A549 (cell line): ENCODE data around the gene DPPA3. TPM values are rescaled to one million over a fixed set of nuclear protein-coding genes. Genes with fewer than 3 reads are reported as not detected.

Experiments used
- ATAC-seq, 2 experiments: fragments of 200-7000 bp in 1 of 2; fragments of >200 bp in 1 of 2; cut with Nextera tagmentation in 1 of 2; cut with Tn5 transposase in 1 of 2; 3 replicates each; pipeline versions ENCODE4 v1.8.0 to v1.9.1; 2018 to 2020; ENCODE audit warnings: mild to moderate bottlenecking in 1 of 2, moderate library complexity in 1 of 2
- CTCF ChIA-PET: fragments of 300-600 bp; sonication (Branson Sonifier 250); formaldehyde crosslinking; extraction: SDS; loops from one replicate; lab custom pipeline; 2021; ENCODE audit warnings: antibody characterized with exemption, inconsistent platforms; lab: Yijun Ruan, JAX
- POLR2A ChIA-PET: fragments of 350-600 bp; formaldehyde crosslinking; extraction: SDS; loops from one replicate; lab custom pipeline; 2021; ENCODE audit warnings: antibody characterized with exemption, inconsistent platforms; lab: Yijun Ruan, JAX
- DNase-seq, 2 experiments: peaks; one replicate each; pipeline versions ENCODE4 v3.0.0 to v3.0.0-alpha.2; 2011 to 2016; ENCODE audit warnings: low read depth in 1 of 2, low spot score in 1 of 2
- FAIRE-seq: peaks from 2 replicates; lab custom pipeline; 2011; peaks lifted over from hg19 to GRCh38; lab: Jason Lieb, UNC
- H3K27ac ChIP-seq, 2 experiments: fragments of >200 bp; sonication (Bioruptor Twin); formaldehyde crosslinking; 3 replicates each; pipeline ENCODE4 v1.5.1; 2016 to 2017
- H3K4me1 ChIP-seq: fragments of >200 bp; sonication (Bioruptor Twin); formaldehyde crosslinking; 3 replicates; pipeline ENCODE4 v1.6.1; 2016
- H3K4me2 ChIP-seq: fragments of >200 bp; sonication (Bioruptor Twin); formaldehyde crosslinking; 3 replicates; pipeline ENCODE4 v1.6.1; 2016
- H3K4me3 ChIP-seq: fragments of >200 bp; sonication (Bioruptor Twin); formaldehyde crosslinking; 3 replicates; pipeline ENCODE4 v1.5.1; 2016
- H3K9me3 ChIP-seq: fragments of >200 bp; sonication (Bioruptor Twin); formaldehyde crosslinking; 3 replicates; pipeline ENCODE4 v1.6.1; 2016
- BCL3 ChIP-seq: fragments of >200 bp; sonication (Bioruptor Twin); formaldehyde crosslinking; IDR thresholded peaks from 3 replicates; pipeline ENCODE4 v1.6.1; 2016
- CBX2 ChIP-seq: fragments of 200-600 bp; sonication (generic); IDR thresholded peaks from 2 replicates; pipeline ENCODE4 v1.6.1; 2016; ENCODE audit warnings: low read depth, mild to moderate bottlenecking, borderline replicate concordance
- CHD4 ChIP-seq: fragments of 200-600 bp; sonication (generic); IDR thresholded peaks from 2 replicates; pipeline ENCODE4 v1.6.1; 2016; ENCODE audit warnings: antibody characterized with exemption, mild to moderate bottlenecking, borderline replicate concordance
- E2F6 ChIP-seq: IDR thresholded peaks from 2 replicates; pipeline ENCODE4 v1.6.1; 2012; ENCODE audit warnings: low read depth, borderline replicate concordance
- FOSL2 ChIP-seq, 2 experiments: fragments of 450-650 bp in 1 of 2; fragments of >200 bp in 1 of 2; sonication (Bioruptor Twin) in 1 of 2; formaldehyde crosslinking; IDR thresholded peaks; 2 replicates each; pipeline versions ENCODE4 v1.5.0 to v1.6.1; 2016 to 2020; ENCODE audit warnings: mild to moderate bottlenecking in 1 of 2, moderate library complexity in 1 of 2
- HOXB5 ChIP-seq: fragments of 250-450 bp; sonication (Bioruptor Pico); IDR thresholded peaks from 2 replicates; pipeline ENCODE4 v1.5.0; 2020; ENCODE audit warnings: mild to moderate bottlenecking, moderate library complexity
- JUN ChIP-seq, 2 experiments: fragments of >200 bp; sonication (Bioruptor Twin); formaldehyde crosslinking; IDR thresholded peaks; 2 replicates in 1 of 2; 3 replicates in 1 of 2; pipeline ENCODE4 v1.6.1; 2016 to 2017
- KDM1A ChIP-seq: fragments of 200-600 bp; sonication (generic); IDR thresholded peaks from 2 replicates; pipeline ENCODE4 v1.6.1; 2016; ENCODE audit warnings: low read depth, mild to moderate bottlenecking
- MAX ChIP-seq: IDR thresholded peaks from 2 replicates; pipeline ENCODE4 v1.6.1; 2012
- NFE2L2 ChIP-seq: fragments of 150-350 bp; conservative IDR thresholded peaks from 2 replicates; pipeline ENCODE4 v1.6.1; 2014; ENCODE audit warnings: low read length
- PBX3 ChIP-seq: IDR thresholded peaks from 2 replicates; pipeline ENCODE4 v1.6.1; 2012
- REST ChIP-seq: fragments of 200-600 bp; sonication (generic); IDR thresholded peaks from 2 replicates; pipeline ENCODE4 v1.6.1; 2016; ENCODE audit warnings: antibody characterized with exemption, mild to moderate bottlenecking, moderate library complexity
- RFX5 ChIP-seq: fragments of 450-650 bp; IDR thresholded peaks from 2 replicates; pipeline ENCODE4 v1.7.1; 2014; ENCODE audit warnings: antibody characterized with exemption, mild to moderate bottlenecking, moderate library complexity
- RNF2 ChIP-seq: fragments of 200-600 bp; sonication (generic); IDR thresholded peaks from 2 replicates; pipeline ENCODE4 v1.6.1; 2016; ENCODE audit warnings: low read depth, mild to moderate bottlenecking, antibody characterized with exemption, moderate library complexity, borderline replicate concordance
- TP53 ChIP-seq: fragments of 250-450 bp; sonication (Bioruptor Pico); IDR thresholded peaks from 2 replicates; pipeline ENCODE4 v1.5.0; 2021; ENCODE audit warnings: mild to moderate bottlenecking, moderate library complexity
- ZFP36 ChIP-seq: fragments of 450-650 bp; IDR thresholded peaks from 2 replicates; pipeline ENCODE4 v1.6.1; 2014; ENCODE audit warnings: borderline replicate concordance; ENCODE audit not compliant: partially characterized antibody
- WGBS: methylation state at CpG from one replicate; pipeline ENCODE4 v1.1.6; 2017; ENCODE audit errors: missing lambda C conversion rate; 5-methylcytosine and 5-hydroxymethylcytosine counted together
- polyA plus RNA-seq, 4 experiments: library from polyadenylated mRNA; depleted of rRNA in 3 of 4; stranded (reverse); fragments of >200 nt; fragmentation: RNase III in 1 of 4; extraction: RNeasy Plus Mini Kit Qiagen cat#74134 plus additional on column Dnase treatment in 1 of 4; gene quantifications; 2 replicates in 3 of 4; 3 replicates in 1 of 4; pipeline ENCODE4 v1.2.3, GENCODE V29; 2011 to 2017

DPPA3 gene
- polyA plus RNA-seq, 2 of the 4 experiments (the other 2 are of a cell fraction), result not detected

- no peak overlapping the region for H3K4me3 ChIP-seq
- WGBS, result 47% methylated on average over 8 of the region's 8 CpGs
- ATAC-seq (no peak), FAIRE-seq (no peak), DNase-seq (no peak)
- no peaks in the 10 kb centered on the region for H3K4me1 ChIP-seq
- H3K27ac ChIP-seq, result no peak overlapping the region
- ChIA-PET CTCF (no interaction called here), POLR2A (no interaction called here)
- no peak for TF ChIP-seq HOXB5 (CRISPR knock-in tag)
- TF ChIP-seq CHD4, result no peak
- no peak for TF ChIP-seq ZFP36
- no peak for TF ChIP-seq BCL3
- no peak for TF ChIP-seq FOSL2 (IDR thresholded peaks at IDR 0.05)
- no peak for TF ChIP-seq FOSL2 (CRISPR knock-in tag; IDR thresholded peaks at IDR 0.05)
- TF ChIP-seq KDM1A, result no peak
- TF ChIP-seq CBX2, result no peak
- no peak overlapping the region for H3K4me2 ChIP-seq
- no peaks in the 10 kb centered on the region for H3K9me3 ChIP-seq
These were observed 1.1 kb upstream of the DPPA3 start for GRCh38 chr12:7709969-7710675.

- H3K27ac ChIP-seq, result no peak overlapping the region
- DNase-seq (no peak), ATAC-seq (no peak), FAIRE-seq (no peak)
- WGBS, result 74% methylated on average over 28 of the region's 28 CpGs
- no peak overlapping the region for H3K4me2 ChIP-seq
- no peaks in the 10 kb centered on the region for H3K9me3 ChIP-seq
- ChIA-PET POLR2A (no interaction called here), CTCF (no interaction called here)
- H3K4me3 ChIP-seq, result no peak overlapping the region
- H3K4me1 ChIP-seq, result no peaks in the 10 kb centered on the region
- TF ChIP-seq NFE2L2 (no peak), MAX (no peak), PBX3 (no peak), E2F6 (no peak), REST (no peak), RNF2 (no peak), JUN (IDR thresholded peaks at IDR 0.05) (no peak), TP53 (no peak), RFX5 (no peak), FOSL2 (IDR thresholded peaks at IDR 0.05) (no peak), FOSL2 (CRISPR knock-in tag; IDR thresholded peaks at IDR 0.05) (no peak)
These were observed 1.7 kb downstream of the DPPA3 start for GRCh38 chr12:7712841-7713442.
